Loucy (cell line): Measurements from ENCODE around the gene AFF2.

ENCODE experiments used
- EZH2phosphoT487 ChIP-seq: fragments of 200-600 bp; IDR thresholded peaks from 2 replicates; pipeline ENCODE4 v1.6.1; 2018; ENCODE audit warnings: antibody characterized with exemption, mild to moderate bottlenecking, moderate library complexity, borderline replicate concordance
- TF ChIP-seq, protein P1 (sequence below): fragments of 200-600 bp; sonication (generic); conservative IDR thresholded peaks from 2 replicates; pipeline ENCODE4 v1.5.1; 2014; ENCODE audit warnings: mild to moderate bottlenecking, antibody characterized with exemption, low read length

DNA sequence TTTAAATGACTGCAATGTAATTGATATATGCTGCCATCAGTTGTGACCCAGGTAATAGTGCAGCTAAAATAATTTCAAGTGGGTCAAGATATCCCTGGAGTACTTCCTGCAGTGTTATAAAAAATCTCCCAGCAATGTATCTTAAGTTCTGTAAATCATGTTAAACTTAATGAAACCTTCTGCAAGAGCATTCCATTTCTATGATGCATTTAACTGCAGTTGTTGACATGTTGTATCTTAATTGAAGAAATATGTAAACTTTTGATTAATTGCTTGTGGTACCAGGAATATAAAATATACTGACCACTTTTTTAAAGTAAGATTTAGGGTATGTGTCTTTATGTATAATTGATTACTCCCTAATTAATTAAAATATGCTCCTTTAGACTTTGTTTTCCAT lies 213.6 kb downstream of the AFF2 start:
- TF ChIP-seq, protein P1, sequence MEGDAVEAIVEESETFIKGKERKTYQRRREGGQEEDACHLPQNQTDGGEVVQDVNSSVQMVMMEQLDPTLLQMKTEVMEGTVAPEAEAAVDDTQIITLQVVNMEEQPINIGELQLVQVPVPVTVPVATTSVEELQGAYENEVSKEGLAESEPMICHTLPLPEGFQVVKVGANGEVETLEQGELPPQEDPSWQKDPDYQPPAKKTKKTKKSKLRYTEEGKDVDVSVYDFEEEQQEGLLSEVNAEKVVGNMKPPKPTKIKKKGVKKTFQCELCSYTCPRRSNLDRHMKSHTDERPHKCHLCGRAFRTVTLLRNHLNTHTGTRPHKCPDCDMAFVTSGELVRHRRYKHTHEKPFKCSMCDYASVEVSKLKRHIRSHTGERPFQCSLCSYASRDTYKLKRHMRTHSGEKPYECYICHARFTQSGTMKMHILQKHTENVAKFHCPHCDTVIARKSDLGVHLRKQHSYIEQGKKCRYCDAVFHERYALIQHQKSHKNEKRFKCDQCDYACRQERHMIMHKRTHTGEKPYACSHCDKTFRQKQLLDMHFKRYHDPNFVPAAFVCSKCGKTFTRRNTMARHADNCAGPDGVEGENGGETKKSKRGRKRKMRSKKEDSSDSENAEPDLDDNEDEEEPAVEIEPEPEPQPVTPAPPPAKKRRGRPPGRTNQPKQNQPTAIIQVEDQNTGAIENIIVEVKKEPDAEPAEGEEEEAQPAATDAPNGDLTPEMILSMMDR = no peak
- TF ChIP-seq EZH2phosphoT487 = no peak
